SK-N-SH treated with all-trans-retinoic acid at 6 μM for 48 hours (cell line): ENCODE results near the gene ARID5B.

Source experiments
- ATAC-seq: fragments of 200-7000 bp; cut with Tn5 transposase; 3 replicates; pipeline ENCODE4 v1.9.1; 2020; ENCODE audit warnings: mild to moderate bottlenecking, moderate library complexity
- ARNTL ChIP-seq: fragments of 450-650 bp; formaldehyde crosslinking; IDR thresholded peaks from 2 replicates; pipeline ENCODE4 v1.5.0; 2020; ENCODE audit warnings: low read depth, mild to moderate bottlenecking, moderate library complexity, borderline replicate concordance
- BACH2 ChIP-seq: fragments of 250-450 bp; sonication (Bioruptor Pico); IDR thresholded peaks from 2 replicates; pipeline ENCODE4 v1.9.0; 2021; ENCODE audit warnings: mild to moderate bottlenecking, borderline replicate concordance
- CREB5 ChIP-seq: fragments of 250-450 bp; sonication (Bioruptor Pico); IDR thresholded peaks from 2 replicates; pipeline ENCODE4 v1.5.1; 2020; ENCODE audit warnings: low read depth, mild to moderate bottlenecking, moderate library complexity
- ESRRG ChIP-seq: fragments of 250-450 bp; sonication (Bioruptor Pico); IDR thresholded peaks from 2 replicates; pipeline ENCODE4 v1.6.1; 2021; ENCODE audit warnings: mild to moderate bottlenecking
- PATZ1 ChIP-seq: fragments of 250-450 bp; sonication (Bioruptor Pico); IDR thresholded peaks from 2 replicates; pipeline ENCODE4 v1.8.0; 2020; ENCODE audit warnings: mild to moderate bottlenecking, moderate library complexity, borderline replicate concordance
- POU6F1 ChIP-seq: fragments of 250-450 bp; sonication (Bioruptor Pico); IDR thresholded peaks from 2 replicates; pipeline ENCODE4 v1.8.0; 2021; ENCODE audit warnings: low read depth, mild to moderate bottlenecking, moderate library complexity, borderline replicate concordance
- PPARA ChIP-seq: fragments of 250-450 bp; sonication (Bioruptor Pico); IDR thresholded peaks from 2 replicates; pipeline ENCODE4 v1.5.0; 2020; ENCODE audit warnings: mild to moderate bottlenecking, borderline replicate concordance
- RARB ChIP-seq: fragments of 250-450 bp; sonication (Bioruptor Pico); IDR thresholded peaks from 2 replicates; pipeline ENCODE4 v1.8.0; 2021; ENCODE audit warnings: mild to moderate bottlenecking, moderate library complexity
- SNAI2 ChIP-seq: fragments of 250-450 bp; sonication (Bioruptor Pico); IDR thresholded peaks from 2 replicates; pipeline ENCODE4 v1.5.0; 2020; ENCODE audit warnings: mild to moderate bottlenecking, moderate library complexity
- TOX ChIP-seq: fragments of 250-450 bp; sonication (Bioruptor Pico); IDR thresholded peaks from 2 replicates; pipeline ENCODE4 v1.8.0; 2021; ENCODE audit warnings: mild to moderate bottlenecking, moderate library complexity, borderline replicate concordance
- TSHZ2 ChIP-seq: fragments of 250-450 bp; sonication (Bioruptor Pico); IDR thresholded peaks from 2 replicates; pipeline ENCODE4 v1.5.0; 2020; ENCODE audit warnings: mild to moderate bottlenecking, moderate library complexity
- ZC3H10 ChIP-seq: fragments of 250-450 bp; sonication (Bioruptor Pico); IDR thresholded peaks from 2 replicates; pipeline ENCODE4 v1.5.1; 2021; ENCODE audit warnings: mild to moderate bottlenecking, moderate library complexity
- ZFP3 ChIP-seq: fragments of 250-450 bp; sonication (Bioruptor Pico); IDR thresholded peaks from 2 replicates; pipeline ENCODE4 v1.5.0; 2020; ENCODE audit warnings: mild to moderate bottlenecking, moderate library complexity
- ZNF70 ChIP-seq: fragments of 450-650 bp; formaldehyde crosslinking; IDR thresholded peaks from 2 replicates; pipeline ENCODE4 v1.5.0; 2020; ENCODE audit warnings: mild to moderate bottlenecking, moderate library complexity
- ZNF8 ChIP-seq: fragments of 450-650 bp; formaldehyde crosslinking; IDR thresholded peaks from 2 replicates; pipeline ENCODE4 v1.5.0; 2020; ENCODE audit warnings: mild to moderate bottlenecking, moderate library complexity

The ARID5B gene

GRCh38 chr10:61951144-61951483 is 49.6 kb downstream of the ARID5B start (continued):
- TF ChIP-seq CREB5 (CRISPR knock-in tag) (no peak), ARNTL (CRISPR knock-in tag) (no peak)

- TF ChIP-seq ESRRG (CRISPR knock-in tag) (no peak), ZNF8 (no peak), ARNTL (CRISPR knock-in tag) (no peak), ZNF70 (CRISPR knock-in tag) (no peak), PPARA (CRISPR knock-in tag) (no peak), ZFP3 (CRISPR knock-in tag) (no peak), PATZ1 (CRISPR knock-in tag) (no peak), CREB5 (CRISPR knock-in tag) (no peak), TSHZ2 (no peak), BACH2 (CRISPR knock-in tag) (no peak)
- TF ChIP-seq, all 23 proteins: peak for 0
- no peak for ATAC-seq
These were observed 50.7 kb downstream of the ARID5B start for GRCh38 chr10:61952028-61952674.

- no peak for ATAC-seq
- TF ChIP-seq TSHZ2 (no peak), POU6F1 (CRISPR knock-in tag) (no peak), CREB5 (CRISPR knock-in tag) (no peak), ZC3H10 (no peak), BACH2 (CRISPR knock-in tag) (no peak), SNAI2 (CRISPR knock-in tag) (no peak), TOX (CRISPR knock-in tag) (no peak), PPARA (CRISPR knock-in tag) (no peak), RARB (CRISPR knock-in tag) (no peak)
- TF ChIP-seq, all 23 proteins: peak for 0
These were observed 51.7 kb downstream of the ARID5B start for GRCh38 chr10:61953183-61953582.
